CD4-positive, alpha-beta T cell treated with Interleukin-10 for 1 hour (primary cell): ENCODE data around the gene CES3.

Experiments
- DNase-seq: peaks from one replicate; pipeline ENCODE4 v3.0.0-alpha.2; 2020

The CES3 gene, protein sequence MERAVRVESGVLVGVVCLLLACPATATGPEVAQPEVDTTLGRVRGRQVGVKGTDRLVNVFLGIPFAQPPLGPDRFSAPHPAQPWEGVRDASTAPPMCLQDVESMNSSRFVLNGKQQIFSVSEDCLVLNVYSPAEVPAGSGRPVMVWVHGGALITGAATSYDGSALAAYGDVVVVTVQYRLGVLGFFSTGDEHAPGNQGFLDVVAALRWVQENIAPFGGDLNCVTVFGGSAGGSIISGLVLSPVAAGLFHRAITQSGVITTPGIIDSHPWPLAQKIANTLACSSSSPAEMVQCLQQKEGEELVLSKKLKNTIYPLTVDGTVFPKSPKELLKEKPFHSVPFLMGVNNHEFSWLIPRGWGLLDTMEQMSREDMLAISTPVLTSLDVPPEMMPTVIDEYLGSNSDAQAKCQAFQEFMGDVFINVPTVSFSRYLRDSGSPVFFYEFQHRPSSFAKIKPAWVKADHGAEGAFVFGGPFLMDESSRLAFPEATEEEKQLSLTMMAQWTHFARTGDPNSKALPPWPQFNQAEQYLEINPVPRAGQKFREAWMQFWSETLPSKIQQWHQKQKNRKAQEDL

DNA sequence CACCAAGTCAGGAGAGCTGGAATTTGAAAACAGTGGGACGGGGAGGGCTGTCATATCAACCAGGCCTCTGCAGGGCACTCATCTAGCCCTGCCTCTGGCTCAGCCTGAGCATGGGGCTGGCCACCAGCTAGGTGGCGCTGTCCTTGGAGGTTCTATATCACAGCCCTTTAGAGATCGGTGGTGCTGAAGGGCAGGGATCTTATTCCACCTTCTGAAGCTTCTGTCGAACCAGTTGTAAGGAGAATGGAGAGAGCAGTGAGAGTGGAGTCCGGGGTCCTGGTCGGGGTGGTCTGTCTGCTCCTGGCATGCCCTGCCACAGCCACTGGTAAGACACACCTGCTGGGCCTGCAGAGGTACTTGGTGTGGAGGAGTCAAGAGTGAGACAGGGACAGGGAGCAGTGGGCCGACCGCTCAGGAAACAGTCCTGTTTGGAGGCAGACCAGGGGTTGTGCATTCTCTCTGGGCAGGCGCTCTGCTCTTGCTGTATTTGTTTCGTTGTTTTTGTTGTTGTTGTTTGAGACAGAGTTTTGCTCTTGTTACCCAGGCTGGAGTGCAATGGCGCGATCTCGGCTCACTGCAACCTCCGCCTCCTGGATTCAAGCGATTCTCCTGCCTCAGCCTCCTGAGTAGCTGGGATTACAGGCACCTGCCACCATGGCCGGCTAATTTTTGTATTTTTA is at the start of gene CES3:
Gene CES3, plus strand, starts transcription at position 202 of the 680 bp plus-strand sequence. Its CDS starts 42 bp downstream, at position 244.
- DNase-seq = peak; percentile 65

DNA sequence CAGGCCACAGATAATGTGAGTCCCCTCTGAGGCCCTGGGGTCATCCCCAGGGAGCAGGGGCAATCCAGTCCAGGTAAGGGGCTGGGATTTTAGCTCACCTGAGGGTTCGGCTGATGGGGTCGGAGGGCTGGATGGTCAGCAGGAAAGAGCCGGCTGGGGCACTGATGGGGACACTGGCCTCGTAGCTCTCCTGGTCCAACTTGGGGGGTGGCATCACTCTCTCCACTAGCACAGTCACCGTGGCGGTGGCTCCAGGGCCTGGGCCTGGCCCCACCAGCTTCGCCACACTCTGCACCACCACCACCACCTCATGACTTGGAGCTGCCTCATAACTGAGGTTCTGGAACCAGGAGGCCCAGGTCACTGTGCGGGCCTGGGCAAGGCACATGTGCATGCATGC is 49.3 kb upstream of the CES3 start:
- DNase-seq = no peak

DNA sequence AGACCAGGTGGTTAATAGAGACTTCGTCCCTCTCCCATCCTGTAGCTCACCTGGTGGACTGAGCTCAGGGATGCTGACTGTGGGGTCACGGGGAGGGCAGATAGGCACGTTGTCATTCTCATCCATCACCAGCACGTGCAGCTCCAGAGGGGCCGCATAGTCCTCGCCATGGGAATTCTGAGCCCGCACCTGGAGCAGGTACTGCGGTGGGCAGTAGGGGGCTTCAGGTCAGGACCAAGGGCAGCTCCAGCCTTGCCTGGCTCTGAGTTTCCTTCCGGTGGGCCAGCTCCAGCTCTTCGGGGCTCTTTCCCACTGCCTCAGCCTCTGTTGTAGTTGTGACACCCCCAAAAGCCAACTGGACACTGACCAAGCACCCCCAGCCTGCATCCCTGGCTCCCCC is 48.0 kb upstream of the CES3 start:
- DNase-seq = no peak

DNA sequence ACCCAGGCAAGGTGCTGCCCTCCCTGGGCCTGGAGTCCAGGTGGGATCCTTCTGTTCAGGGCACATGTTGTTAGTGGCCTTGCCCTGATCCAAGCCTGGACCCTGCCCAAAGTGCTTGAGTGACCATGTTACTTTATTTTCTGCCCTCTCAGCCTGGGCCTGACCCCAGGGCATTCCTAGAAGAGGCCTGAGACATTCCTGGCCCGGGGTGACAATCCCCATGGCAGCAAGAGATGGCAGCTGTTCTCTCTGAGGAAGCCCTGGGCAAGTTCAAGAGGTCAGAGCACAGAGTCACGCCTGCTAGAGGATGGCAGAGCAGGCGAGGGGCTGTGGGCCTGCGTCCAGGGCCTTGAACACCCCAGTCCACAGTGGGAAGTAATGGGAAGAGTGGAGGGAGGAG is 47.4 kb upstream of the CES3 start:
- DNase-seq = no peak

DNA sequence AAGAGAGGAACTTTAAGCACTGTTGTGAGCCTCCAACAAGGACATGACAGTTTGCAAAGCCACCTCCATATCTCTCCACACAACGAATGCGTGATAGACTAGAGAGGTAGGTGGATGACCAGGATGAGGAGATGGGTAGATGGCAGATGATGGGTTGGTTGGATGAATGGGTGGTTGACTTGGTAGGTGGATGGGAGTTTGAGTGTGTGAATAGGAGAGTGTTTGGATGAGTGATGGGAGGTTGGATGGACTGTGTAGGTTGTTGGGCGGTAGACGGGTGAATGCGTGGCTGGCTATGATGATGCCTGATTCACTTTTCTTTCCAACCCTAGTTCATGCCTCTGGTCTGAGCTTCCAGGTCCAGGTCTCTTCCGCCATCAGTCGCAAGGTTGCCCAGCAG is 46.5 kb upstream of the CES3 start:
- no peak for DNase-seq

DNA sequence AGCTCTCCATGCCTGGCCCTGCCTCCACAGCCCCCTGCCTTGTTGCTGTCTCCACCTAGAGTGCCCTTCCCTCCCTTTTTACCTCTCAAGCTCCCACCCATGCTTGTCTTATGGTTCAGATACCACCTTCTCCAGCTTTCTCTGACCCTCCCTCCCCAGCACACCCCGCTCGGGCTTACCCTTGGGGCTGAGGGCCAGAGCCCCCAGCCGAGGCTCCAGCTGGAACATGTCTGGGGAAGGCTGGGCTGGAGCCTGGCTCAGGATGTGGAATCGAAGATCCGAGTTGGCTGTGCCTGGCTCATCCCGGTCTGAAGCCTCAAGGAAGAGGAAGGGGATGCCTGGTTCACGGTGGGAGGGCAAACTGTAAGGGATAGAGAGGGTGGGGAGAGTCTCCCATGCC is 46.0 kb upstream of the CES3 start:
- no peak for DNase-seq

DNA sequence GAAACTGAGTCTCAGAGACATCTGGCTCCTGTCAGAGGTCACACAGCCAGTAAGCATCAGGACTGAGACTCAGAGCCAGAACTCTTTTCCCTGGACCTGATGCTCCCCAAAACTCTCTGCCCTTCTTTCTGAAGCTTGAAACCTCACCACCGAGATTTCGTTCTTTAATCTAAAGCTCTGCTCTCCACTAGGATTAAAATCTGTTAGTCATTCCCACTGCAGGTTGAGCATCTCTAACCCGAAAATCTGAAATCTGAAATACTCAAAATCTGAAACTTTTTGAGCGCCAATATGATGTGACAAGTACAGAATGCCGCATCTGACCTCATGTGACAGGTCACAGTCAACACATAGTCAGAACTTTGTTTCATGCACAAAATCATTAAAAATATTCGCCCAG is 44.5 kb upstream of the CES3 start:
- no peak for DNase-seq

DNA sequence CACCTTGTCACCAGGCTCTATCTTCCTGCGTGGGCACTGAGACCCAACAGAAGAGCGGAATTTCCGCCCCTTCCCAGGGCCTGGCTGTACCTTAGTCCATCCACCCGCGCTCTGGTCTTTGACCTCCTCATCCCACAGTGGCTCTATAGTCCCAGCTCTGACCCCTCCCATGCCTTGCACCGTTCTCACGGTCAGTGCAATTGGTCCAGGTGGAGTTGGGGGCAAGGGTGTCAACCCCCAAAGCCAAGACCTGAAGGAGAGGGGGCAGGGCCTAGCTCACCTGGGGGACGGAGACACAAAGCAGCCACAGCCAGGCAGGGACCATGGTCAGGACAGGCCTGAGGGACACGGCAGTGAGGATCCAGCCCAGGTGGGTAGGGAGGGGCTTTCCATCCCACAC is 43.3 kb upstream of the CES3 start:
- no peak for DNase-seq

DNA sequence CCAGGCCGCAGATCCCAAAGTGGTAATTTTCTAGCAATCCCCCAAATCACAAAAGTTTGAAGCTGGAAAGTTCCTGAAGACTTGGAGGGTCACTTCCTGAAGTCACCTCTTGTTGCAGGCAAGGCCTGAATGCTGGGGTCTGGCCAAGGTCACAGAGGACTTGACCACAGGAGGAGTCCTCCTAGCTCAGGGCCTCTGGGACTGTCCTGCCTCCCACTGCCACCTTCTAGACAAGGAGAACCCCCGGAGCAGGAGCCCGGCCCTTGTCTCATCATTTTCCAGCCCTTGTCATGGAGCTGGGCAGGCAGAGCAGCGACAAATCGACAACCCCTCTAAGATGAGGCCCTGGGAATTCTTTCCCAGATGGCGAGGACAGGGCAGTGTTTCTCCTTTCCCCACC is 42.7 kb upstream of the CES3 start:
- DNase-seq = no peak

DNA sequence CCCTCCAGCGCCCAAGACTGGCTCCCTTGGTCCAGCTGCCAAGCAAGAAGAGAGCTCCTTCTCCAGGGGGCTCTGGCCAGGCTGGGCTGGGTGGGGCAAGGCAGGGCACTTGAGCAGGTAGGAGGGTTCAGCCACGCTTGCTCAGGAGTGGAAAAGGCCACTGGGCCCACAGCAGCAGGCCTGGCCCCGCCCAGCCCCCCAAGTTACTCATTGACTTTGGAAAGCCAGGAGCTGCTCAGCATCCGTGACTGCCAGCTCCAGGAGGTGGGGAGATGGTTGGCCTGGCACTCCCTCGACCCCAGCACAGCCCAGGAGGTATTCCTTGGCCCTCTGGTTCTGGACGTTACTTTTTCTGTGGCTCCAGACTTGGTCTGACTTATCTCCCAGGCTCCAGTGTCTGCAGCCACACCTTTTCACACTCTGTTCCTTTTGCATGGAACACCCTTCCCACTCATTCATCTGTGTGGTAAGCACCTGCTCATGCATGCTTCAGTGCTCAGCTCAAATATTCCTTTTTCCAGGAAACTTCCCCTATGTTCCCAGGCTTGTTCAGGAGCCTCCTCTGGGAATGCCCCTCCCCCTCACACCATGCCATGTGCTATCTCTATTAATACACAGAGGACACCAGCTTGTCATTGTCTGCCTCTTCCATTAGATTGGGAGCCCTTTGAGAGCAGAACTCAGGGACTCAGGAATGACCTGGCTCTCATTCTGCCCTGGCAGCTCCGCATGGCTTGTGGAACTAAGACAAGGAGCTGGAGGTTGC is 42.1 kb upstream of the CES3 start, which contains the start of gene CDH16:
Gene CDH16, minus strand, starts transcription at position 83 of the 766 bp plus-strand sequence. CDS start 820 bp downstream, outside the sequence.
- DNase-seq = no peak

DNA sequence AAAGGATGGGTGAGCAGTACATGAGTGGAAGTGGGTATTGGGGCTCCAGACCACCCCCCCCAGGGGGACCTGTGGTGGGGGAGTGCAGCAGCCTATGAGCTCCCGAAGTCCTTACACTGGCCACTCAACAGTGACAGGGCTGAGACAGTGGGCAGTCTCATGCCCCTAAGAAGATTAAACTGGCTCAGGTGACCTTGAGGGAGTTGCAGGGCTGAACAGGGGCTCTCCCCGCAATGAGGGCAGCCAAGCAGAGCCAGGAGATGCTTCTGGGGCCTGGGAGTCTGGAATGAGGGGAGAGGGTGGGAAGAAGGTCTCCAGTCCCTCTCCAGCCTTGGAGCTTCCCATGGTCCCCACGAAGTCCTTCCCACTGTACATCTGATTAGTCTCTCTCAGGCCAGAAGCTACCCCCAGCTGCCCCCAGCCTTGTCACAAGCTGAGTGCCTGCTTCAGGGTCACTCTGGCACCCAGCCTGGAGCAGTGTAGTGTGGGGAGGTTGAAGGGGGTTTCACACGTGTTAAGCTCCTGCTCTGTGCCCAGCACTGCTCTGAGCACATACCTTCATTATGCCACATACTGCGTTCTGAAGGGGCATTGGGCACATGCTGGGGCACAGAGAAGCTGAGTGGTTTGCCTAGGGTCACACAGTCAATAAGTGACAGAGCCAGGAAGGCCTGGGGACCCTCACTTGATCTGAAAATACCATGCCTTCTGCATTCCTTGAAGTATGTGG is 41.3 kb upstream of the CES3 start:
- DNase-seq = no peak

DNA sequence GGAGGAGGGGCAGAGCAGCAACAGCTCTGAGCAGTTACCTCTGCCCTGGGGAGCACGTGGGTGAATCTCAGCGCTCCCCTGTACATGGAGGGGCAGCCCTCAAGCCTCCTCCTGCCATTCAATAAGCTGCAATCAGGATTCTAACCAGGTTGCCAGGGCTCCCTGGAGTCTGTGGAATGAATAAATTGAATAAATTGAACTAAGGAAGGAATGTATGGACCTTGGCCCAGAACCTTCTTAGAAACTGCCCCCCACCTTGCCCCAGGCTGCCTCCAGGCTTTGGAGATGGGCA is 40.8 kb upstream of the CES3 start:
- no peak for DNase-seq

DNA sequence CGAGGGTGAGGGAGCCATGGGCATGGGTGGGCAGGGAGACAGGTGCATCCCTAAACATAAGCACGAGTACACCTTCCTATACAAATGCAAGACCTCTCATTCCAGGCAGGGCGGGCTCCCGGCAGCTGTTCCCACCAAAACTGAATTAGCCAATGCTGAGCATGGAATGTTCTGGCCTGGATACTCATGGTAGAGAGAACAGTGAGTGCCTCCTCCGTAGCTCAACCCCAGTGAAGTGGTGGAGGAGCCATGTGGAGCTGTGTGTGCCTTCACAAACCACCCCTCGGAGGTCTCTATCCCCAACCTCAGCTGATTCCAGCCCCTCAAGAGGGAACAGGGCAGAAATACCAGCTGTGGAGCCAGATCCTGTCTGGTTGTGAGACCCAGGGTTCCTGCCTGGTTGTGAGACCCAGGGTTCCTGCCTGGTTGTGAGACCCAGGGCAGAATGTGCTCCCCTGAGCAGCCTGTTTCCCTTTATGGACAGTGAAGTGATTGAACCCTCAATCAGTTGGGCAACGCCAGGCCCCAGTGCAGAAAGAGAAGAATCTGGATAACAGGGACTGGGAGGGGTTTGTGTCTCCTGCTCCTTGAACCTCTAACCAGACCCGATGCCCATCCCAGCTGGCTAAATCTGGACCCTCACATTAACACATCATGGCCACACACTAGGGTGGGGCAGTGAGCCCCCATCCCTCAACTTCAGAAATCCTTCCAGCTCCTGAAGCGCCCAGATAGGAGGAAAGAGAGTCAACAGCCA is 40.0 kb upstream of the CES3 start:
- no peak for DNase-seq

DNA sequence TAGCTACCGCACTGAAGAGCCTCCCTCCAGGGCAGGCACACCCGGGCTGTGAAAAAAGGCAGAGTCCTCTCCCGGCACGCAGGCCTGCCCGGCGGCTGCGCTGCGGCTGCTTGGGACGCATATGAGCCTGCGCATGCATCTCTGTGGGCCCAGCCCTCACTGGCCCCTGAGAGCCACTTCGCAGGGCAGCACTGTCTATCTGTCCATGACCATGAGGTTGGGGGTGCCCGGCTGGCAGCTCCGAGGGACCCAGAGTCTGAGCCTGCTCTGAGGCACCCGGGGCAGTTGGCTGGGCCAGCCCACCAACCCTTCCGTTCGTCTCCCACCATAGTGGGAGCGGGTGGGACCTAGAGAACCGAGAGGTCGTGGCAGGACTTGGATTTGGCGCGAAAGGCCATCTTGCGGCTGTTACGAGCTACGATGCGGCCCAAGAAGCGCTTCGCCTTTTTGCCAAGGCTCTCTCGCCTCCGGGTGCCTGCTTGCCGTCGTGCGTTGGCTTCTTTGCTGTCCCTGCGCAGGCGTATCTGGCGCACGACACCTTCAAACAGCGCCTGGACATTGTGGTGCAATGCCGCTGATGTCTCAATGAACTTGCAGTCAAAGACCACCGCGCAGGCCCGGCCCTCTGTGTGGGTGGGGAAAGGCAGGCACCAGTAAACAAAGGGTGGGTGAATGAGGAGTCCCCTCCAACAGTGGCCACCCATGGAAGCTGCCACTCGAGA is 39.2 kb upstream of the CES3 start:
- no peak for DNase-seq

DNA sequence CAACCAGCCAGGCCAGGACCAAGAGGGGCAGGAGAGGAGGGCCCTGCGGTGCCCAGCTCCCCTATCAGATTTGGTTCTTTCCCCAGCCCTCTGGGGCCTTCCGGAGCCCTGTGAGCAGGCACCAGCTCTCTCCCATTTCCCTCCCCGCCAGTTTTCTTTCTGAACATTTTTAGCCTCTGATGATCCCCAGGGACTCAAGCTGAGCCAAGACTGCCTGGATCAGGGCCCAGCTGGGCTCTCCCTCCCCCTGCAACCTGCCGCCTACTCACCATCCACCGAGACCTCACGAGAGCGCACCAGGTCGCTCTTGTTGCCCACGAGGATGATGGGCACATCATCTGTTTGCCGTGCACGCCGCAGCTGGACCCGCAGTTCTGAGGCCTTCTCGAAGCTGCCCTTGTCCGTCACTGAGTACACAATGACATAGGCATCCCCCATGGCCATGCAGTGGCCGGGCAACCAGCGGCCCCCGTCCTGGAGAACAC is 37.8 kb upstream of the CES3 start:
- no peak for DNase-seq

DNA sequence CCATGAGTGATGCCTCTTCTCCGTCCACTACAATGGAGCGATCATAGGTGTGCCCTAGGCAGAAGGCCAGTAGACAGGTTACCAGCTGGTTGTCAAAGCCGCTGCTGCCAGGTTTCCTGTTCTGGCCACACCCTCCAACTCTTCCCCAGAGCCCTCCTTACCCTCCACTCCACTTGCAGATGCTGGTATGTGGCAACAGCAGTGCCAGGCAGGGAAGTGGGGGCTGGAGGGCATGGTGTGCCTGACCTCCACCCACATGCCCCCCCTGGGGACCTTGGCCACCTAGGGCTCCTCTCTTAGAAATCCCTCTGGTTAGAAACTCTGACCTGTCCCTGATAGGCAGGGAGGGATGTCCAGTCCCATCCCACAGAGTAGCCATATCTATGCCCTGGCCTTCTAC is 37.2 kb upstream of the CES3 start:
- no peak for DNase-seq

DNA sequence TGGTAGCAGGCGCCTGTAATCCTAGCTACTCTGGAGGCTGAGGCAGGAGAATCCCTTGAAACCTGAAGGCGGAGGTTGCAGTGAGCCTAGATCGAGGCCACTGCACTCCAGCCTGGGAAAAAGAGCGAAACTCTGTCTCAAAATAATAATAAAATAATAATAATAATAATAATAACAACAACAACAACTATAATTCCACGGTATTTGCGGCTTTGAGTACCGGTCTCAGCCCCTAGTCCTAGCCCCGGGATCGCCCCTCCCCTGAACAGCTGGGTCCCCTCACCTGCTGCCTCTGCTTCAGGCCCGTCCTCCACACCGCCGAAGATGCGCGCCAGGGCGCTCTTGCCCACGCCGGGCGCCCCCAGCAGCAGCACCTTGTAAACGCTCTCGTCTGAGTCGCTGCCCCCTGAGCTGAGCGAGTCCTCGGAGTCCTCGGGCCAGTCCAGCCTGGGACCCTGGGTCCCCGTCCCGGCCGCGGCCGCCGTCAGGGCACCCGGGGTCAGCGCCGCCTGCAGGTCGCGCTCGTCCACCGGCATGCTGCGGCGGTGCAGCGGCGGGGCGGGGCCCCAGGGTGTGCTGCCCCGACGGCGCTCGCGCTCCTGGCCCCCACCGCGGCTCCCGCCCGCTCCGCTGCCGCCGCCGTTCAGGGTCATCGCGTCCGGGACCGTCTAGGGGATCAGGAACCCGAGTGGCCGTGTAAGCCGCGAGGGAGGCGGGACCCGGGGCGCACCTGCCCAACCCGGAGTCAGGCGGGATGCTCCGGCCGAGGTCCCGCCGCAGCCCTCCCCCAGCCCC is 36.3 kb upstream of the CES3 start:
- DNase-seq = peak; percentile 35

DNA sequence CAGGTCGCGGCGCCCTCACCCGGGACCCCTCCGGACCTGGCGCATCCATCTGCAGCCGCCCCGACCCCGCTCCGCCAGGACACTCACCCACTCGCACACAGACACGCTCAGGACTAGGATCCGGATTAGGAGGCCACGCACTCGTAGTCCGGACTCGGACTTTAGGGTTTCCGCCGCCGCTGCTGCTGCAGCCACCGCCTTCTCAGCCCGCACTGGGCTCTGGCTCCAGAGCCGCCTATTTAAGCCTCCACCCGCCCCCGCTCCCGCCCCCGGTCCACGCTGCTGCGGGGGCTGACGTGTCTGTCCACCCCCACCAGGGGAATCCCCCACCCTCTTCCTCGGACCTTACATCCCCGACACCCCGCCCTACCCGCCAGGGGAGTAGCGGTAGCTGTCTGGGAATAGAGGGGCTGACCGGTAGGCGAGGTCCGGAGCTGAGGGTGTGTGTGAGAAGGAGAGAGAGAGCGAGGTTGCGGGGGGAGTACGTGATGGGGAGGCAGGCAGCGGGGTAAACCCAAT is 35.7 kb upstream of the CES3 start, which contains the start of gene RRAD:
Gene RRAD, minus strand, starts transcription at position 214 of the 519 bp plus-strand sequence. CDS start 356 bp downstream, outside the sequence.
- DNase-seq = peak; percentile 33

DNA sequence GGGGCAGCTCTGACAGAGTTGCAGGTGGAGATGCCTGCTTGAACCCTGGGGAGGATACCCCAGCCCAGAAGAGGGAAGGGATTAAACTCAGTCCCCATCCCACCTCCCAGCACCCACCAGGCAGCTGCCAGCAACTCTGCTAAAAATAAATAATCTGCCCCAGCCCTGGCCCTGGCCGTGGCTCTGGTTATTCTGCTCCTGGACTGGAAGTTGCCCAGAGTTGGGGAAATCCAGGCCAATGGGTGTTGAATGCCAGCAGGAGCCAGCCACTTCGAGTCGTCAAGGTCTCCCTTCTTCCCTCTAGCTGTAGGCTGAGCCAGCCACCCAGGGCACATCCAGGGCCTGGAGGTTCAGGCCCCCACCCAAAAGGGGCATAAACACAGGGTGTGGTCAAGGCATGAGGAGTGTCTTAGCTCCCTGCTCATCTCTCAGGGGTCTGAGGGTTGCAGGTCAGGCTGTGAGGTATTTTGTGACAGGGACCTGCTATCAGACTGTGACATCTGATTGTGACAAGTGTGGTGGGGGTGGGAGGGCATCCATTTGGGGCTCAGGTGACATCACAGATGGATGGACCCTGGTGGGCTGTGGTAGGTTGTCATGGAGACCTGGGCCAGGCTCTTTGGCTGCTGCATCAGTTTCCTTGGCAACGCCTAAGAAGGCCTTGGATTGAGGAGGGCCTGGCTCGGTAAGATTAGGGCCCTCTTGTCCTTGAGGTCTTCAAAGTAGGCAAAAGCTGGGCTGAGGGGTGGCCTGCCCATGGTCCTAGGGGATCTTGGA is 34.7 kb upstream of the CES3 start:
- DNase-seq = no peak
